Testis (tissue), 2 donors: ENCODE data around the gene POP4.

Source experiments
- CTCF ChIP-seq, 3 experiments: fragments of 450-650 bp in 2 of 3; fragments of 200-600 bp in 1 of 3; sonication (generic) in 1 of 3; IDR thresholded peaks; one replicate each; pipeline ENCODE4 v1.5.1; 2016 to 2019; ENCODE audit warnings: antibody characterized with exemption in 3 of 3, mild to moderate bottlenecking in 2 of 3, moderate library complexity in 1 of 3
- POLR2A ChIP-seq: fragments of 450-650 bp; IDR thresholded peaks from one replicate; pipeline ENCODE4 v1.6.1; 2017; ENCODE audit warnings: antibody characterized with exemption, mild to moderate bottlenecking, moderate library complexity

- TF ChIP-seq CTCF (IDR thresholded peaks at IDR 0.05), result no peak
- TF ChIP-seq POLR2A, result no peak
These were observed 39.8 kb downstream of the POP4 start for GRCh38 chr19:29645911-29646310.
